Smooth muscle cell (in vitro differentiated cells): ENCODE results near the gene ACER3. TPM values are rescaled to one million over a fixed set of nuclear protein-coding genes. Genes with fewer than 3 reads are reported as not detected.
"Not testable (repeated sequence)": the region's sequence is repeated elsewhere in the genome, so short reads cannot be mapped to it uniquely, and the experiment has no call there.

ENCODE experiments used
- DNase-seq: peaks from one replicate; lab custom pipeline; 2025; ENCODE audit not compliant: unreplicated experiment; lab: John Stamatoyannopoulos, UW
- H2AFZ ChIP-seq: fragments of 200-600 bp; sonication (generic); 2 replicates; pipeline ENCODE4 v1.6.0; 2016; ENCODE audit warnings: antibody characterized with exemption, low read depth, mild to moderate bottlenecking
- H3F3A ChIP-seq: fragments of 200-600 bp; sonication (generic); 2 replicates; pipeline ENCODE4 v1.6.0; 2017; ENCODE audit warnings: antibody characterized with exemption, low read depth
- H3K27ac ChIP-seq: fragments of 200-600 bp; sonication (generic); 2 replicates; pipeline ENCODE4 v1.5.1; 2016; ENCODE audit warnings: low read depth, mild to moderate bottlenecking
- H3K27me3 ChIP-seq: fragments of 200-600 bp; sonication (generic); 2 replicates; pipeline ENCODE4 v1.6.1; 2016; ENCODE audit warnings: low read depth, mild to moderate bottlenecking
- H3K36me3 ChIP-seq: fragments of 200-600 bp; sonication (generic); 2 replicates; pipeline ENCODE4 v1.5.1; 2016; ENCODE audit warnings: low read depth
- H3K4me1 ChIP-seq: fragments of 200-600 bp; sonication (generic); 2 replicates; pipeline ENCODE4 v1.5.1; 2016; ENCODE audit warnings: low read depth
- H3K4me2 ChIP-seq: fragments of 200-600 bp; sonication (generic); 2 replicates; pipeline ENCODE4 v1.6.0; 2016; ENCODE audit warnings: mild to moderate bottlenecking
- H3K4me3 ChIP-seq: fragments of 200-600 bp; sonication (generic); 2 replicates; pipeline ENCODE4 v1.5.1; 2016; ENCODE audit warnings: mild to moderate bottlenecking
- H3K79me2 ChIP-seq: fragments of 200-600 bp; sonication (generic); 2 replicates; pipeline ENCODE4 v1.6.0; 2016; ENCODE audit warnings: low read depth, mild to moderate bottlenecking
- H3K9ac ChIP-seq: fragments of 200-600 bp; sonication (generic); 2 replicates; pipeline ENCODE4 v1.6.0; 2016; ENCODE audit warnings: low read depth
- H3K9me3 ChIP-seq: fragments of 200-600 bp; sonication (generic); replicated peaks from 2 replicates; pipeline ENCODE4 v1.5.1; 2016; ENCODE audit warnings: low read depth
- H4K20me1 ChIP-seq: fragments of 200-600 bp; sonication (generic); 2 replicates; pipeline ENCODE4 v1.6.0; 2016; ENCODE audit warnings: low read depth
- CTCF ChIP-seq: fragments of 200-600 bp; sonication (generic); IDR thresholded peaks from 2 replicates; pipeline ENCODE4 v1.5.1; 2017; ENCODE audit warnings: borderline replicate concordance, mild to moderate bottlenecking, antibody characterized with exemption; ENCODE audit not compliant: insufficient read depth, poor library complexity, severe bottlenecking
- WGBS: methylation state at CpG from one replicate; pipeline ENCODE4 v1.1.7; 2016; ENCODE audit warnings: low lambda C conversion rate; 5-methylcytosine and 5-hydroxymethylcytosine counted together
- polyA plus RNA-seq: library from polyadenylated mRNA; unstranded; fragments of >200 nt; fragmentation: Nextera tagmentation; extraction: Ambion mirVana; gene quantifications from 2 replicates; pipeline ENCODE4 v1.2.1, GENCODE V29; 2016
- total RNA-seq: library from RNA; depleted of rRNA; stranded (reverse); fragments of >200 nt; gene quantifications from 2 replicates; pipeline ENCODE4 v1.2.3, GENCODE V29; 2014

ACER3 gene
- total and polyA plus RNA-seq, 2 experiments from 2014 or later: 14.0 to 16.8 TPM

- no peak for TF ChIP-seq CTCF
- no peaks in the 10 kb centered on the region for H3K4me1 ChIP-seq
- H3K27ac ChIP-seq: no peak overlapping the region
- no peaks in the 10 kb centered on the region for H3K79me2 ChIP-seq
- H4K20me1 ChIP-seq: no peaks in the 10 kb centered on the region
- H3K9me3 ChIP-seq: no peaks in the 10 kb centered on the region
- H3F3A ChIP-seq: no peaks in the 10 kb centered on the region
- WGBS: 100% methylated on average over 1 of the region's 1 CpG
- H2AFZ ChIP-seq: no peak overlapping the region
- no peak for DNase-seq
- no peak overlapping the region for H3K9ac ChIP-seq
- no peak overlapping the region for H3K4me2 ChIP-seq
- H3K36me3 ChIP-seq: no peaks in the 10 kb centered on the region
- H3K27me3 ChIP-seq: no peaks in the 10 kb centered on the region
- no peak overlapping the region for H3K4me3 ChIP-seq
Observed at GRCh38 chr11:76854709-76855108, 6.0 kb upstream of the ACER3 start.

GRCh38 chr11:76855670-76856069 lies 5.0 kb upstream of the ACER3 start:
- H3K27me3 ChIP-seq, H3K36me3 ChIP-seq, H3K4me2 ChIP-seq, H4K20me1 ChIP-seq, H3K4me3 ChIP-seq, H3K9ac ChIP-seq, H3K4me1 ChIP-seq, H3K79me2 ChIP-seq, H3K9me3 ChIP-seq, DNase-seq, H3F3A ChIP-seq, H2AFZ ChIP-seq, H3K27ac ChIP-seq: not testable (repeated sequence)
- WGBS: 93% methylated on average over 5 of the region's 5 CpGs

GRCh38 chr11:76856106-76856505 lies 4.6 kb upstream of the ACER3 start:
- DNase-seq: no peak
- no peaks in the 10 kb centered on the region for H3K36me3 ChIP-seq

GRCh38 chr11:76856571-76856970 lies 4.1 kb upstream of the ACER3 start:
- H3K27ac ChIP-seq: no peak overlapping the region

More at GRCh38 chr11:76856106-76856505, 4.6 kb upstream of the ACER3 start:
- Histone ChIP-seq H3F3A (peaks cover 5% of the 10 kb centered on the region), H3K9me3 (no peaks in the 10 kb centered on the region), H3K4me2 (no peak overlapping the region), H3K9ac (no peak overlapping the region), H3K4me3 (no peak overlapping the region), H3K27ac (no peak overlapping the region), H4K20me1 (no peaks in the 10 kb centered on the region), H3K27me3 (no peaks in the 10 kb centered on the region), H3K4me1 (no peaks in the 10 kb centered on the region), H2AFZ (no peak overlapping the region), H3K79me2 (no peaks in the 10 kb centered on the region)
- TF ChIP-seq CTCF: no peak

More at GRCh38 chr11:76856571-76856970, 4.1 kb upstream of the ACER3 start:
- Histone ChIP-seq H3K4me3 (no peak overlapping the region), H3F3A (peaks cover 5% of the 10 kb centered on the region), H4K20me1 (no peaks in the 10 kb centered on the region), H3K9me3 (no peaks in the 10 kb centered on the region), H3K4me2 (no peak overlapping the region), H3K4me1 (peaks cover 2% of the 10 kb centered on the region), H3K27me3 (no peaks in the 10 kb centered on the region), H3K36me3 (no peaks in the 10 kb centered on the region), H3K79me2 (no peaks in the 10 kb centered on the region), H3K9ac (no peak overlapping the region), H2AFZ (no peak overlapping the region)
- TF ChIP-seq CTCF: no peak
- DNase-seq: no peak
- WGBS: 93% methylated on average over 2 of the region's 2 CpGs
